Uterus (tissue), 4 donors: ENCODE measurements around the gene NSMCE3. TPM values are rescaled to one million over a fixed set of nuclear protein-coding genes. Genes with fewer than 3 reads are reported as not detected.

ENCODE experiments used
- DNase-seq, 2 donors: peaks; one replicate each; pipeline ENCODE4 v3.0.0-alpha.2; 2019 to 2020
- H3K27ac ChIP-seq, 2 donors: fragments of 200-600 bp; sonication (generic); 1 replicate in 1 of 2; 2 replicates in 1 of 2; pipeline ENCODE4 v1.5.1; 2016 to 2018
- H3K27me3 ChIP-seq, 2 donors: fragments of 200-600 bp; sonication (generic); one replicate each; pipeline ENCODE4 v1.5.1; 2018 to 2019; ENCODE audit warnings: control low read depth in 1 of 2
- H3K36me3 ChIP-seq, 2 donors: fragments of 200-600 bp; sonication (generic); one replicate each; pipeline ENCODE4 v1.5.1; 2019; ENCODE audit warnings: control low read depth in 1 of 2
- H3K4me1 ChIP-seq, 2 donors: fragments of 200-600 bp; sonication (generic); one replicate each; pipeline ENCODE4 v1.5.1; 2018 to 2019; ENCODE audit warnings: control low read depth in 1 of 2
- H3K4me3 ChIP-seq, 2 donors: fragments of 200-600 bp; sonication (generic); 1 replicate in 1 of 2; 2 replicates in 1 of 2; pipeline ENCODE4 v1.5.1; 2018 to 2019; ENCODE audit warnings: mild to moderate bottlenecking in 1 of 2
- H3K9me3 ChIP-seq, 2 donors: fragments of 200-600 bp; sonication (generic); one replicate each; pipeline ENCODE4 v1.5.1; 2019; ENCODE audit warnings: control low read depth in 1 of 2
- POLR2A ChIP-seq, 2 donors: fragments of 450-650 bp; IDR thresholded peaks; one replicate each; pipeline ENCODE4 v1.6.1; 2016; ENCODE audit warnings: antibody characterized with exemption in 2 of 2, mild to moderate bottlenecking in 1 of 2, moderate library complexity in 1 of 2
- intact Hi-C: fragments of 100-400 bp; cut with DNase I; formaldehyde crosslinking; loops from one replicate; pipeline ENCODE4 v1.15.1; 2023; ENCODE audit warnings: low total_unique reads
- total RNA-seq, 4 donors: library from RNA; depleted of rRNA in 3 of 4; stranded (reverse); fragments of >200 nt in 3 of 4; gene quantifications; one replicate each; pipeline versions ENCODE4 v1.1.0 to v1.2.4, GENCODE V29; 2014 to 2023
- TF ChIP-seq, protein P1 (sequence below), 4 experiments: fragments of 200-600 bp in 2 of 4; fragments of 450-650 bp in 2 of 4; sonication (generic) in 2 of 4; IDR thresholded peaks; one replicate each; pipeline ENCODE4 v1.5.1; 2016 to 2019; ENCODE audit warnings: antibody characterized with exemption in 4 of 4, mild to moderate bottlenecking in 2 of 4, moderate library complexity in 1 of 4
- donor health status: DM: yes; HTN: yes; CAD: no.

NSMCE3 gene
- total RNA-seq, 4 donors from 2014 or later, result 4.4 to 16.7 (median 9.5) TPM

DNA sequence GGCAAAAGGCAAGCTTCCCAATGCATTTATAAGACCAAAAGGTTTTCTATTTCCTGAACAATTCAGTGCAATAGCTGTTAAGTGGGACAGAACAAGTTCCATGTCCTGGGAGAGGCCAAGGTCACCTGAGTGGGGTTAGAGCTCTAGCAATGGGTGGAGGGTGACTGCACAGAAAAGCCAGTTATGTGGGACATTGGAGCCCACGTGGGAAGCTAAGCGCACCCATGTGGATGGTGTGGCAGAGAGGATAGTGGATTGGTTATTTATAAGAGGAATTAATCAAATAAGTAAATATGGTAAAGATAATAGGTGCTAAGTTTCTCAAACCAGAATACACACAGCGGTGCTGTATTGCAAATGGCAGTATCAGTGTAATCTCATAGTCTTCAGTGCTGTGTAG is 6.3 kb downstream of the NSMCE3 start:
- Histone ChIP-seq H3K4me1 (peaks cover 0 to 6% of the 10 kb centered on the region in 2 donors), H3K9me3 (no peaks in the 10 kb centered on the region), H3K27ac (no peak overlapping the region), H3K36me3 (no peaks in the 10 kb centered on the region), H3K4me3 (no peak overlapping the region), H3K27me3 (no peaks in the 10 kb centered on the region)
- DNase-seq, result no peak
- TF ChIP-seq, protein P1, sequence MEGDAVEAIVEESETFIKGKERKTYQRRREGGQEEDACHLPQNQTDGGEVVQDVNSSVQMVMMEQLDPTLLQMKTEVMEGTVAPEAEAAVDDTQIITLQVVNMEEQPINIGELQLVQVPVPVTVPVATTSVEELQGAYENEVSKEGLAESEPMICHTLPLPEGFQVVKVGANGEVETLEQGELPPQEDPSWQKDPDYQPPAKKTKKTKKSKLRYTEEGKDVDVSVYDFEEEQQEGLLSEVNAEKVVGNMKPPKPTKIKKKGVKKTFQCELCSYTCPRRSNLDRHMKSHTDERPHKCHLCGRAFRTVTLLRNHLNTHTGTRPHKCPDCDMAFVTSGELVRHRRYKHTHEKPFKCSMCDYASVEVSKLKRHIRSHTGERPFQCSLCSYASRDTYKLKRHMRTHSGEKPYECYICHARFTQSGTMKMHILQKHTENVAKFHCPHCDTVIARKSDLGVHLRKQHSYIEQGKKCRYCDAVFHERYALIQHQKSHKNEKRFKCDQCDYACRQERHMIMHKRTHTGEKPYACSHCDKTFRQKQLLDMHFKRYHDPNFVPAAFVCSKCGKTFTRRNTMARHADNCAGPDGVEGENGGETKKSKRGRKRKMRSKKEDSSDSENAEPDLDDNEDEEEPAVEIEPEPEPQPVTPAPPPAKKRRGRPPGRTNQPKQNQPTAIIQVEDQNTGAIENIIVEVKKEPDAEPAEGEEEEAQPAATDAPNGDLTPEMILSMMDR (IDR thresholded peaks at IDR 0.05), result no peak
- no peak for TF ChIP-seq POLR2A (IDR thresholded peaks at IDR 0.05)
- intact Hi-C loops, result no loop called here

DNA sequence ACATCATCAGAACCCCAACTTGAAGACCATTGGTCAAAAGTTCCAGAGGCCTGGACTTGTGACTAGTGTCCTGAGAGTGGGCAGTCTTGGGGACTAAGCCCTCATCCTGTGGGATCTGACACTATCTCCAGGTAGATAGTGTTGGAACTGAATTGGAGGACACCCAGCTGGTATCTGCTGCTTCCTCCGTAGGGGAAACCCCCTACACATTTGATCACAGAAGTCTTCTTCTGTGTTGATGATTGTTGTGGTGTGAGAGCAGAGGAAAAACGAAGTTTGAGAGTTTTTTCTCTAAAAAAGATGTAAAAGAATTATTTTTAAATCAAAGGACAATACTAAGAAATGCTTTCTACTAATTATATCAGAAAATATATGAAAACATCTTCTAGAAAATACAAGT is 6.9 kb downstream of the NSMCE3 start:
- H3K4me1 ChIP-seq, result peaks cover 0 to 6% of the 10 kb centered on the region in 2 donors
- H3K27me3 ChIP-seq, result no peaks in the 10 kb centered on the region
- no peak overlapping the region for H3K27ac ChIP-seq
- DNase-seq, result no peak
- H3K4me3 ChIP-seq, result no peak overlapping the region
- no peaks in the 10 kb centered on the region for H3K36me3 ChIP-seq
- H3K9me3 ChIP-seq, result no peaks in the 10 kb centered on the region
- TF ChIP-seq, protein P1 (IDR thresholded peaks at IDR 0.05), result no peak
- TF ChIP-seq POLR2A (IDR thresholded peaks at IDR 0.05), result no peak
- intact Hi-C loops, result no loop called here

DNA sequence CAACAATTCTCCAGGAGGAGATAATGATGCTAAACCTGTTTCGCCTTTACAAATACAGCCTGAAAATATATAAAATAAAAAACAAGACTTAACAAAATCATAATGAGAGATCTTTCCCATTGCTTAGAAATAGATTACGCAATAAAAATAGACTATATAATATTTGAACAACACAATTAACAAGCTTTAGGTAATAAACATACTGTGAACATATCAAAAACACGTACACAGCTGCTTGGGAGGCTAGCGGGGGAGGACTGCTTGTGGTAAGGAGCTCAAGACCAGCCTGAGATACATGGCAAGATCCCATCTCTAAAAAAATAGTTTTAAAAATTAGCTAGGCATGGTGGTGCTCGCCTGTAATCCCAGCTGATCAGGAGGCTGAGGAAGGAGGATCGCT is 8.7 kb downstream of the NSMCE3 start:
- TF ChIP-seq POLR2A (IDR thresholded peaks at IDR 0.05), result no peak
- TF ChIP-seq, protein P1 (IDR thresholded peaks at IDR 0.05), result no peak
- Histone ChIP-seq H3K27ac (no peak overlapping the region), H3K9me3 (no peaks in the 10 kb centered on the region), H3K27me3 (no peaks in the 10 kb centered on the region), H3K4me3 (no peak overlapping the region), H3K4me1 (no peaks in the 10 kb centered on the region), H3K36me3 (no peaks in the 10 kb centered on the region)
- intact Hi-C loops, result no loop called here
- no peak for DNase-seq

DNA sequence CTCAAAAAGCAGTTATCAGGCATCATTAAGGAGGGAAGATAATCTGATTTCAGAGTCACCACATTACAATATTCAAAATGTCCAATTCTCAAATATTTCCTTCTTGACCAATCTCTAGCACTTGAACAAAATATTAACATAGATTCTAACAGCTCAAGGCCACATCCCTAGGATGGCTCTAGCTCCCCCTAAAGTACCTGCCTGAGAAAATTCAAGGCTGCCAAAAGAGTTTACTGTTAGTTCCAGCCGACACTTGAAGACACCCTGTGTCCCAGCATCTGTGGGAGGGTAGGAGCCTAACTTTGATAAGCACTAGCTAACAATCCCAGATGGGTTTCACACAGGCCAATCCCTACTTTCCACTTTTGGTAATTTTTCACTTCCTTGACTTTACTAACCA is 10.4 kb downstream of the NSMCE3 start:
- DNase-seq, result no peak
- no peaks in the 10 kb centered on the region for H3K27me3 ChIP-seq
- H3K4me1 ChIP-seq, result no peaks in the 10 kb centered on the region
- H3K27ac ChIP-seq, result no peak overlapping the region
- no peaks in the 10 kb centered on the region for H3K9me3 ChIP-seq
- no peaks in the 10 kb centered on the region for H3K36me3 ChIP-seq
- intact Hi-C loops, result no loop called here
- no peak for TF ChIP-seq POLR2A (IDR thresholded peaks at IDR 0.05)
- TF ChIP-seq, protein P1 (IDR thresholded peaks at IDR 0.05), result no peak
- H3K4me3 ChIP-seq, result no peak overlapping the region

DNA sequence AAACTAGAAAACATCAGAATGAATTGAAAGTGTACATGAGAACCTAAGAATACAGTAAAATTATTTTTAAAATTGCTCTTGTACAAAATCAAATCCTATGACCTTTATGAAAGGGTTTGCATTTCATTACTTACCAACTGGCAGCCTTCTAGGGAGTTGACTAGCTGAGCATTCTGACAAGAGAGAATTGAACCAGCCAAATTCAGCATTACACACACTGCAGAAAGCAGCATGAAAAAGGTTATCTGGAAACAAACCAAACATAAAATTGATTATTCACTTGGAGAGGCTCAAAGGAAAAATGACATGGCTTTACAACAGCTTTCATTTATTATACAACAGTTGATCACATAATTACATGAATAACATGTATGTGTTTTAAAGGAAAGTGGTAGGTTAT is 17.4 kb downstream of the NSMCE3 start:
- Histone ChIP-seq H3K9me3 (no peaks in the 10 kb centered on the region), H3K36me3 (no peaks in the 10 kb centered on the region), H3K27me3 (no peaks in the 10 kb centered on the region), H3K4me1 (no peaks in the 10 kb centered on the region), H3K27ac (no peak overlapping the region), H3K4me3 (no peak overlapping the region)
- intact Hi-C loops, result no loop called here
- no peak for DNase-seq
- no peak for TF ChIP-seq POLR2A (IDR thresholded peaks at IDR 0.05)
- TF ChIP-seq, protein P1 (IDR thresholded peaks at IDR 0.05), result no peak
